Gastroesophageal sphincter (tissue), 4 donors: ENCODE results near the gene KBTBD2. TPM values are rescaled to one million over a fixed set of nuclear protein-coding genes. Genes with fewer than 3 reads are reported as not detected.
A peak's percentile ranks its signal among the peaks of the same experiment; 100 is the strongest.
"Not testable (repeated sequence)": the region's sequence is repeated elsewhere in the genome, so short reads cannot be mapped to it uniquely, and the experiment has no call there.

Experiments used
- ATAC-seq: fragments of 150-250 bp; one replicate; pipeline ENCODE4 v1.9.1; 2016; ENCODE audit warnings: mild to moderate bottlenecking, moderate library complexity
- H3K27ac ChIP-seq, 4 donors: fragments of 200-600 bp; sonication (generic) in 3 of 4; 1 replicate in 3 of 4; 2 replicates in 1 of 4; pipeline ENCODE4 v1.5.1; 2016 to 2019
- H3K27me3 ChIP-seq: fragments of 200-600 bp; sonication (generic); one replicate; pipeline ENCODE4 v1.5.1; 2019
- H3K36me3 ChIP-seq, 2 donors: fragments of 200-600 bp; sonication (generic); one replicate each; pipeline ENCODE4 v1.5.1; 2019; ENCODE audit warnings: control low read depth in 1 of 2
- H3K4me1 ChIP-seq, 3 donors: fragments of 200-600 bp; sonication (generic); 1 replicate in 2 of 3; 2 replicates in 1 of 3; pipeline ENCODE4 v1.5.1; 2016 to 2019; ENCODE audit warnings: control low read depth in 2 of 3
- H3K4me3 ChIP-seq, 2 donors: fragments of 200-600 bp; sonication (generic); one replicate each; pipeline ENCODE4 v1.5.1; 2019; ENCODE audit warnings: mild to moderate bottlenecking in 1 of 2, moderate library complexity in 1 of 2
- H3K9me3 ChIP-seq, 3 donors: fragments of 200-600 bp; sonication (generic); one replicate each; pipeline ENCODE4 v1.5.1; 2017 to 2019; ENCODE audit warnings: control low read depth in 2 of 3
- EP300 ChIP-seq: sonication (generic); formaldehyde crosslinking; IDR thresholded peaks from one replicate; pipeline ENCODE4 v1.6.1; 2017; ENCODE audit warnings: antibody characterized with exemption, mild to moderate bottlenecking
- POLR2A ChIP-seq, 2 donors: fragments of 450-650 bp; IDR thresholded peaks; one replicate each; pipeline ENCODE4 v1.6.1; 2017; ENCODE audit warnings: antibody characterized with exemption in 2 of 2, mild to moderate bottlenecking in 2 of 2, moderate library complexity in 1 of 2
- POLR2AphosphoS5 ChIP-seq: sonication (generic); formaldehyde crosslinking; IDR thresholded peaks from one replicate; pipeline ENCODE4 v1.6.1; 2017; ENCODE audit warnings: antibody characterized with exemption
- WGBS, 2 donors: methylation state at CpG; one replicate each; pipeline ENCODE4 v1.1.5; 2018; ENCODE audit warnings: low coverage in 1 of 2; 5-methylcytosine and 5-hydroxymethylcytosine counted together
- total RNA-seq, 4 donors: library from RNA; depleted of rRNA; stranded (reverse); fragments of >200 nt; gene quantifications; one replicate each; pipeline ENCODE4 v1.1.0, GENCODE V29; 2016
- TF ChIP-seq, protein P1 (sequence below), 4 experiments: fragments of 200-600 bp in 2 of 4; fragments of 450-650 bp in 2 of 4; sonication (generic) in 1 of 4; IDR thresholded peaks; one replicate each; pipeline ENCODE4 v1.5.1; 2017 to 2019; ENCODE audit warnings: antibody characterized with exemption in 4 of 4, mild to moderate bottlenecking in 2 of 4, moderate library complexity in 2 of 4

Gene KBTBD2
- total RNA-seq, 4 donors from 2014 or later: 31.2 to 64.6 (median 37.4) TPM

DNA sequence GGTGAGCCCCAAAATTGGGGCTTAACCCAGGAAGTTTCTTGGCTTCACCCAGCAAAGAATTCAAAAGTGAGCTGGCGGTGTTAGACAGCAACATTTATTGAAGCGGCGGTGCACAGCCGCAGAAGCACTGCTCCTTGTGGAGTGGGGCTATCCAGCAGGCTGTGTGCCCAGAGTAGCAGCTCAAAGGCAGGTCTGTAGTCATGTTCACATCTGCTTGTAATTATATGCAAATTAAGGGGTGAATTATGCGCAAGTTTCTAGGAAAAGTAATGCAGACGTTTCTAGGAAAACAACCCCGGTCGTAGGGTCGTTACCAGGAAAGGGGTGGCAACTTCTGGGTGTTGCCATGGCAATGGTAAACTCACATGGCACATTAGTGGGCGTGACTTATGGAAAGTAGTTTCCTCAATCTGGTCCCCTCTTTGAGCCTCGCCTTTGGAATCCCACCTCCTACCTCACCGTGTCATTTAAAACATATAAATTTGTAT, 13.7 kb upstream of the KBTBD2 start:
- peak overlapping the region in 1 of 2 donors; percentile 22 for H3K4me3 ChIP-seq
- H3K9me3 ChIP-seq: no peaks in the 10 kb centered on the region
- H3K27ac ChIP-seq: no peak overlapping the region
- H3K36me3 ChIP-seq: no peaks in the 10 kb centered on the region
- TF ChIP-seq POLR2AphosphoS5 (no peak), POLR2A (IDR thresholded peaks at IDR 0.05) (no peak), EP300 (no peak)
- TF ChIP-seq, protein P1, sequence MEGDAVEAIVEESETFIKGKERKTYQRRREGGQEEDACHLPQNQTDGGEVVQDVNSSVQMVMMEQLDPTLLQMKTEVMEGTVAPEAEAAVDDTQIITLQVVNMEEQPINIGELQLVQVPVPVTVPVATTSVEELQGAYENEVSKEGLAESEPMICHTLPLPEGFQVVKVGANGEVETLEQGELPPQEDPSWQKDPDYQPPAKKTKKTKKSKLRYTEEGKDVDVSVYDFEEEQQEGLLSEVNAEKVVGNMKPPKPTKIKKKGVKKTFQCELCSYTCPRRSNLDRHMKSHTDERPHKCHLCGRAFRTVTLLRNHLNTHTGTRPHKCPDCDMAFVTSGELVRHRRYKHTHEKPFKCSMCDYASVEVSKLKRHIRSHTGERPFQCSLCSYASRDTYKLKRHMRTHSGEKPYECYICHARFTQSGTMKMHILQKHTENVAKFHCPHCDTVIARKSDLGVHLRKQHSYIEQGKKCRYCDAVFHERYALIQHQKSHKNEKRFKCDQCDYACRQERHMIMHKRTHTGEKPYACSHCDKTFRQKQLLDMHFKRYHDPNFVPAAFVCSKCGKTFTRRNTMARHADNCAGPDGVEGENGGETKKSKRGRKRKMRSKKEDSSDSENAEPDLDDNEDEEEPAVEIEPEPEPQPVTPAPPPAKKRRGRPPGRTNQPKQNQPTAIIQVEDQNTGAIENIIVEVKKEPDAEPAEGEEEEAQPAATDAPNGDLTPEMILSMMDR (IDR thresholded peaks at IDR 0.05): no peak
- no peaks in the 10 kb centered on the region for H3K27me3 ChIP-seq
- WGBS, 2 donors: 8 to 15% methylated on average over 8 to 12 of the region's 12 CpGs
- peaks cover 0 to 9% (median 0%) of the 10 kb centered on the region in 3 donors for H3K4me1 ChIP-seq
- ATAC-seq: peak; percentile 73

DNA sequence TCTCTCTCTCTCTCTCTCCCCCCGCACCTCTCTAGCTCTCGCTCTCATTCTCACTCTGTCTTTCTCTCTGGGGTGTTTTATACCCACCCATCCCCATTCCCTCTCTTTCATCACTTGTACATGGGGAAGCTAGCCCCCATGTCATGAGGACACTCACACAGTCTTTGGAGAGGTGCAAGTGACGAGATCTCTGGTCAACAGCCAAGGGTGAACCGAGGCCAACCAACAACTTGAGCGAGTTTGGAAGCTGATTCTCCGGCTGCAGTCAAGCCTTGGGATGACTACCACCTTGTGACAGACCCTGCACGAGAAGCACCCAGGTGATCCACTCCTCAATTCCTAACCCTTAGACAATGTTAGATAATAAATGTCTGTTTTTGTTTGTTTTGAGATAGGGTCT, 10.1 kb upstream of the KBTBD2 start:
- H3K27ac ChIP-seq: no peak overlapping the region
- no peaks in the 10 kb centered on the region for H3K27me3 ChIP-seq
- WGBS, 2 donors: 84 to 90% methylated on average over 2 to 7 of the region's 7 CpGs
- peaks cover 0 to 9% (median 0%) of the 10 kb centered on the region in 3 donors for H3K4me1 ChIP-seq
- TF ChIP-seq POLR2A (IDR thresholded peaks at IDR 0.05) (no peak), POLR2AphosphoS5 (no peak)
- no peak overlapping the region for H3K4me3 ChIP-seq
- H3K36me3 ChIP-seq: no peaks in the 10 kb centered on the region
- H3K9me3 ChIP-seq: no peaks in the 10 kb centered on the region
- no peak for ATAC-seq

DNA sequence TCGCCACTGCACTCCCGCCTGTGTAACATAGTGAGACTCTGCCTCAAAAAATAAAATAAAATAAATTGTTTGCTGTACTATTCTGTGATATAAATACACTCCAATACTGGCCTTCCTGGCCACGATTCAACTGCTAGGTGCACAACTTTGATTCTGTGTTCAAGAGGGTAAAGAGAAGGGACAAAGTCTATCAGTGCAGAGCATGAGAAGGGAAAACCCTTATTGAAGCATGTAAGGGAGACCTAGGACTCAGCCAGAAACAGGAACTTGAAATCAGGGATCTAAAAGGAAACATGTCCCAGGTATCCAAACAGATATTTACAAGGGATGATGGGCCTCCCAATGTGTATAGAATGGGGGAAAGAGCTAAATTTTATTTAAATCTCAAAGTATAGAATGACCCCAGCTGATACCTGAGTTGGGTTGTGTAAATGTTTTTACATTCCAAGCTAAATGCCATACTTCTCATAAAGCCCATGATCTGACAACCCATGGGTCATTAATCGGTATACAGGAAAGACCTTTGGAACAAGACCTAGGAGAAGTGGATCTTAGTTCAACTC, 9.0 kb upstream of the KBTBD2 start:
- 75 to 83% methylated on average over 1 to 3 of the region's 4 CpGs for WGBS, 2 donors
- ATAC-seq: no peak
- H3K36me3 ChIP-seq: no peaks in the 10 kb centered on the region
- H3K9me3 ChIP-seq: no peaks in the 10 kb centered on the region
- peaks cover 0 to 7% (median 0%) of the 10 kb centered on the region in 3 donors for H3K4me1 ChIP-seq
- H3K27ac ChIP-seq: no peak overlapping the region
- no peak for TF ChIP-seq EP300
- TF ChIP-seq, protein P1 (IDR thresholded peaks at IDR 0.05): no peak
- TF ChIP-seq POLR2A (IDR thresholded peaks at IDR 0.05): no peak
- no peak for TF ChIP-seq POLR2AphosphoS5
- H3K4me3 ChIP-seq: no peak overlapping the region
- no peaks in the 10 kb centered on the region for H3K27me3 ChIP-seq

DNA sequence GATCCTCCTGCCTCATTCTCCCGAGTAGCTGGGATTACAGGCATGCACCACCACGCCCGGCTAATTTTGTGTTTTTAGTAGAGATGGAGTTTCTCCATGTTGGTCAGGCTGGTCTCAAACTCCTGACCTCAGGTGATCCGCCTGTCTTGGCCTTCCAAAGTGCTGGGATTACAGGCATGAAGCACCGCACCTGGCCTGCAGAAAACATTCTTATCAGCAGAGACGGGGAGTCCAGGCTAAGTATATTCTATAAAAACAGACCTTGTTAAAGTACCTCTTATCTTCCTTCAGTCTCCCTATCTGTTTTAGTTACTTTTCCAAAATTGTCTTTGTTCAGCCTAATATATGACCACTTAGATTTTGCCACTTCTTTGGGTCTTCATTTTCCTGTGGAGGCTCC, 5.8 kb upstream of the KBTBD2 start:
- peaks cover 0 to 11% (median 5%) of the 10 kb centered on the region in 3 donors for H3K4me1 ChIP-seq
- H3K9me3 ChIP-seq, H3K36me3 ChIP-seq, H3K27me3 ChIP-seq, ATAC-seq, H3K4me3 ChIP-seq, H3K27ac ChIP-seq: not testable (repeated sequence)
- 89 to 100% methylated on average over 2 to 3 of the region's 6 CpGs for WGBS, 2 donors

DNA sequence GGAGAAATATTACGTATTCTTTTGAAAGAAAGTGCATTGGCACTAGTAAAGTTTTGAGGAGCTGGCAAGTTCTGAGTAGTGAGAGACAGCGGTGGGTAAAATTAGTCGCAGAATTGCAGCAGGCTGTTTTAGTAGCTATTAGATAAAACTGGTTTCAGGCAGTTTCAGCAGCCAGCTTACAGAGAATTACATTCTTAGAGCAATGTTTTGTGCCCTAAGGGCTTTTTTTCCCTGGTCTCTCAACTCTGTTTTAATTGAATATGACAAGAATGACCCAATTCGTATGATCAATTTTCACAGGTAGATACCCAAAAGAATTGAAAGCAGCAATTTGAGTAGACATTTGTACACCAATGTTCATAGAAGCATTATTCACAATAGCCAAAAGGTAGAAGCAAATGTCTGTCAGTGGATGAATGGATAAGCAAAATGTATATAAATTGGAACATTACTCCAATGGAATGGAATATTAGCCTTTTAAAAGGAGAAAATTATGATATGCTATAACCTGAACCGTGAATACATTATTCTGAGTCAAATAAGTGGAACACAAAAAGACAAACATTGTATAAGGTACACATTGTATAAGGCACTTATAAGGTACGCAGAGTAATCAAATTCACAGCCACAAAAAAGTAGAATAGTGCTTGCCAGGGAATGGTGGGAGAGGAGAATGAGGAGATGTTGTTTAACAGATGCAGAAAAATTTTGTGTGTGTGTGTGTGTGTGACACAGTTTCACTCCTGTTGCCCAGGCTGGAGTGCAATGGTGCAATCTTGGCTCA, 5.2 kb upstream of the KBTBD2 start:
- H3K9me3 ChIP-seq: no peaks in the 10 kb centered on the region
- no peaks in the 10 kb centered on the region for H3K36me3 ChIP-seq
- no peak for TF ChIP-seq POLR2A (IDR thresholded peaks at IDR 0.05)
- TF ChIP-seq, protein P1 (IDR thresholded peaks at IDR 0.05): no peak
- no peak for ATAC-seq
- H3K4me3 ChIP-seq: no peak overlapping the region
- peaks cover 0 to 12% (median 5%) of the 10 kb centered on the region in 3 donors for H3K4me1 ChIP-seq
- H3K27ac ChIP-seq: no peak overlapping the region
- 79 to 90% methylated on average over 6 of the region's 6 CpGs for WGBS, 2 donors
- no peaks in the 10 kb centered on the region for H3K27me3 ChIP-seq

DNA sequence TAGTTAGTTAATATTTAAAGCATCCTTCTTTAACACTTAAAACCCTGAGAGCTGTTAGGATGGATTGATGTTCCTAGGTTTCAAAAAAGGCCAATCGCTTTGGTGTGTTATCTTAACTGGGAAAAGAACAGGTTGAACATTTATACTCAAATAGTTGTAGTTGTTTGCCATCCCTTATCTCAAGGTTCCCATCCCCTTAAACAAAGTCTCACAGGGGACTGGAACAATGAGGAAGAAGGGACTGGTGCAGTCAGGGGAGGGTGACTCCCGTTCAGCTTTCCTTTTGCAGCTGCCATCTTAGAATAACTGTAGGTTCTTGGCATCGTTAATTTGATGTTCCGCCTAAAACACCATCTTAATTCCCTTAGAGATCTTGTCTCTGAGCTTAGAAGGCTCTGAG, 2.6 kb upstream of the KBTBD2 start:
- no peaks in the 10 kb centered on the region for H3K9me3 ChIP-seq
- H3K4me3 ChIP-seq: no peak overlapping the region
- 70 to 85% methylated on average over 4 of the region's 4 CpGs for WGBS, 2 donors
- peaks cover 0 to 24% (median 7%) of the 10 kb centered on the region in 3 donors for H3K4me1 ChIP-seq
- H3K36me3 ChIP-seq: no peaks in the 10 kb centered on the region
- TF ChIP-seq POLR2A (IDR thresholded peaks at IDR 0.05): no peak
- TF ChIP-seq POLR2AphosphoS5: no peak
- TF ChIP-seq EP300: no peak
- TF ChIP-seq, protein P1 (IDR thresholded peaks at IDR 0.05): no peak
- H3K27ac ChIP-seq: peak overlapping the region in 3 of 4 donors; percentile 99 to 100 (median 100)
- no peak for ATAC-seq
- H3K27me3 ChIP-seq: no peaks in the 10 kb centered on the region
